ENCODE measurements around the gene GSTA3. TPM values are rescaled to one million over a fixed set of nuclear protein-coding genes. Genes with fewer than 3 reads are reported as not detected.

GSTA3 gene
- total RNA-seq (not detected), polyA plus RNA-seq (not detected)

DNA sequence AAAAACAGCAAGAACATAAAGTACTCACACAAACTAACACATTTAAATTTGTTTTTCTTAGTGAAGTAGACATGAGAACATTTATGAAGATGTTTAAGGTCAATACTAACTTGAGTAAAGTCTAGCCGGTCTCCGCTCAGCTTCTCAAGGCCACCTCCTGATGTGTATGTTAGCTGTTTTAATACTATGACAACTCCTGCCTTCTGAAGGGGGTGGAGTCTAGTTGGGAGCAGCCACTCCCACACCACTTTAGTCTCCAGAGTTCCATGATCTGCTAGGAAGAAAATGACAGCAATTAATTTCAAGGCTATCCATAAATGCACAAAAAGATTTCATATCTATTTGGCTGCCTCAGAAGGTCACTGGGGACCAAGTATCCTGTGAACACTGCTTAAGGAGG lies at the start of gene GSTA3:
TSS of gene GSTA3 (minus strand) at position 168 of the 400 bp plus-strand sequence. CDS start 3,864 bp downstream, outside the sequence.
- 66 to 79% methylated on average over 2 of the region's 2 CpGs for WGBS, 2 donors
- TF ChIP-seq POLR2A (IDR thresholded peaks at IDR 0.05) (no peak), EP300 (IDR thresholded peaks at IDR 0.05) (no peak), POLR2AphosphoS5 (IDR thresholded peaks at IDR 0.05) (no peak)
- TF ChIP-seq, protein P1, sequence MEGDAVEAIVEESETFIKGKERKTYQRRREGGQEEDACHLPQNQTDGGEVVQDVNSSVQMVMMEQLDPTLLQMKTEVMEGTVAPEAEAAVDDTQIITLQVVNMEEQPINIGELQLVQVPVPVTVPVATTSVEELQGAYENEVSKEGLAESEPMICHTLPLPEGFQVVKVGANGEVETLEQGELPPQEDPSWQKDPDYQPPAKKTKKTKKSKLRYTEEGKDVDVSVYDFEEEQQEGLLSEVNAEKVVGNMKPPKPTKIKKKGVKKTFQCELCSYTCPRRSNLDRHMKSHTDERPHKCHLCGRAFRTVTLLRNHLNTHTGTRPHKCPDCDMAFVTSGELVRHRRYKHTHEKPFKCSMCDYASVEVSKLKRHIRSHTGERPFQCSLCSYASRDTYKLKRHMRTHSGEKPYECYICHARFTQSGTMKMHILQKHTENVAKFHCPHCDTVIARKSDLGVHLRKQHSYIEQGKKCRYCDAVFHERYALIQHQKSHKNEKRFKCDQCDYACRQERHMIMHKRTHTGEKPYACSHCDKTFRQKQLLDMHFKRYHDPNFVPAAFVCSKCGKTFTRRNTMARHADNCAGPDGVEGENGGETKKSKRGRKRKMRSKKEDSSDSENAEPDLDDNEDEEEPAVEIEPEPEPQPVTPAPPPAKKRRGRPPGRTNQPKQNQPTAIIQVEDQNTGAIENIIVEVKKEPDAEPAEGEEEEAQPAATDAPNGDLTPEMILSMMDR (IDR thresholded peaks at IDR 0.05): no peak
- Histone ChIP-seq H3K4me1 (no peaks in the 10 kb centered on the region), H3K9me3 (no peaks in the 10 kb centered on the region), H3K4me3 (no peak within 1 kb of the TSS), H3K27me3 (no peaks in the 10 kb centered on the region), H3K36me3 (no peaks in the 10 kb centered on the region), H3K27ac (no peak within 1 kb of the TSS)
- intact Hi-C loops (cut with DNase I): no loop called here
- no peak for DNase-seq

DNA sequence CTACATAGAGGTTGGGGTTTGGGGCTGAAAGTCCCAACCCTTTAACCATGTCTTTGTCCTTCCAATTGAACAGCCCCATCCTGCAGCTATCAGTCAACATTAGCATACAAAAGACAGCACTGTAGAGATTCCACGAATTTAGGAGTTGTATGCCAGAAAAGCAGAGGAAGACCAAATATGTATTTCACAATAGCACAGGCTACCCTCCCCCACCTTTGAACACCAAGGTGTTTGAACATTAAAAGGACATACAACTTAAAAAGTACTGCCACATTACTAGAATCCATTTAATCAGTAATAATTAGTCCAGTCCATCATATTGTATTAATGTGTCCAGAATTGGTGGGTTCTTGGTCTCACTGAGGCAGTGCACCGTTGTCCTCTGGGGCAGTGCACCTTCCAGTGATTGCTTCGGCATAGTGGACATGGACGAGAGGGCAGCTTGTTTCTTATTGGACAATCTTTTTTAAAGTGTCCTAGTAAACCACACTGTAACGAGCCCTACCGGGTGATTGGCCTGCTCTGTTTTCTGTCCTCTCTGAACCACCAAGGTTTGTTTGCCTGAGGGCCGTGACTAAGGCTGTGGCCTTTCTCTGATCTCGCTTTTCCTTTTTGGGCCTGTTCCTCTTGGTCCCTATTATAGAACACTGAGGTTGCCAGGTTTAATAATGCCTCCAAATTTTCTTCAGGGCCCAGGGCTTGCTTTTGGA lies 49.2 kb upstream of the GSTA3 start:
- no peak for DNase-seq
- Histone ChIP-seq H3K4me3 (no peak overlapping the region), H3K4me1 (no peaks in the 10 kb centered on the region), H3K36me3 (no peaks in the 10 kb centered on the region), H3K9me3 (no peaks in the 10 kb centered on the region), H3K27me3 (no peaks in the 10 kb centered on the region), H3K27ac (no peak overlapping the region)
- TF ChIP-seq, protein P1 (IDR thresholded peaks at IDR 0.05): no peak
- no peak for TF ChIP-seq POLR2A (IDR thresholded peaks at IDR 0.05)
- no peak for TF ChIP-seq POLR2AphosphoS5 (IDR thresholded peaks at IDR 0.05)
- no peak for TF ChIP-seq EP300 (IDR thresholded peaks at IDR 0.05)
- WGBS, 2 donors: 73 to 80% methylated on average over 8 of the region's 8 CpGs
- intact Hi-C loops (cut with DNase I): no loop called here

DNA sequence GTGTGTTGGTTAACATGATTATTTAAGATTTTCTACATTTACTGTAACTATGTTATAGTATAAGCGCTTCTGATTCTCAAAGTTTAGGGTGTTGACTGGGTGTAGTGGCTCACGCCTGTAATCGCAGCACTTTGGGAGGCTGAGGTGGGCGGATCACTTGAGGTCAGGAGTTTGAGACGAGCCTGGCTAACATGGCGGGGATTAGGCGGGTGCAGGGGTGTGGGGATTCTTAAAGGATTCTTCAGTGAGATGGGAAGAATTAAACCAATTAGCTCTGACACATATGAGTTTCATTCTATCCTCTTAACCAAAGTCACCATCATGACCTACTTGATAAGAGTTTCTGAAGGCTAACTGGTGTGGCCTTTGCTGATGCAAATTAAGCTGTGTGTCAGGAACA lies 46.4 kb upstream of the GSTA3 start:
- no peaks in the 10 kb centered on the region for H3K36me3 ChIP-seq
- WGBS, 2 donors: 82 to 96% methylated on average over 7 of the region's 7 CpGs
- no peaks in the 10 kb centered on the region for H3K27me3 ChIP-seq
- no peaks in the 10 kb centered on the region for H3K4me1 ChIP-seq
- DNase-seq: no peak
- no peaks in the 10 kb centered on the region for H3K9me3 ChIP-seq
- H3K27ac ChIP-seq: no peak overlapping the region
- TF ChIP-seq POLR2AphosphoS5 (IDR thresholded peaks at IDR 0.05) (no peak), POLR2A (IDR thresholded peaks at IDR 0.05) (no peak), EP300 (IDR thresholded peaks at IDR 0.05) (no peak)
- TF ChIP-seq, protein P1 (IDR thresholded peaks at IDR 0.05): no peak
- no peak overlapping the region for H3K4me3 ChIP-seq
- intact Hi-C loops (cut with DNase I): no loop called here

DNA sequence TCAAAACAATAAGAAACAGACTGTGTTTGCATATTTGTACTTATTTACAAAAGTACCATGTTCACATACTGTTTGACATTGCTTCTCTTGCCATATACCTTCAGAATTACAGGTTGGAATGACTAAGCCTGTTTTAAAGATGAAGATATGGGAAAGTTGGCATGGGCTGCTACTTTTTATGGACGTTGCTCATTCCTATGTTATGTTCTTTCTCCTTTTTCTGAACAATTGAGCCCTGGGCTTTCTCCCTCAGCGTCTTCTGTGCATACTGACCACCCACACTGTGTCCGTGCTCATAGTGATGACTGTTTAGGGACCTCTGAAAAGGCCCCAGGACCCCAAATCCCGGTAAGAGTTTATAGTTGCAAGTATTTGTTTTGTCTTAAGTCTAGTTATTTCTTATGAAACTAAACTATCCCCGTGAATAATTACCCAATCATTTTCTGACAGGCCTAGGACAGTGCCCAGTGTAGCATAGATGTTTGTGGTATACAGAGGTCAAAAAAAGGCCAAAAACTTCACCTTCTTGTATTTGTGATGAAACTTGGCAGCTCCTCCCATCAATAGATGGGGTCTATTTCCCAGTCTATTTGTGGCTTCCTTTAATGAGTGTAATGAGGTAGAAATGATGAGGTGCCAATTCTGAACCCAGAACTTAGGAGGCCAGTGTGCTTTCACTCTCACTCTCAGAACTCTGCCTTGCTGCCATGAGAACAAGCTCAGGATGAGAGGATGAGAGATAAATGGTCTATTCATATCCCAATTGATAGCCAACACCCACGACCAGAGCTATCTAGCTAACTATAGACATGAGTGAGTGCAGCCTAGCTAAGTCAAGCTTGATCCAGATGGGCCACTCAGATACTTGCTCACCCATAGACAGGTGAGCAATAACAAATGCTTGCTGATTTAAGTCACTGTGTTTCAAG lies 44.7 kb upstream of the GSTA3 start:
- H3K36me3 ChIP-seq: no peaks in the 10 kb centered on the region
- no peak overlapping the region for H3K4me3 ChIP-seq
- no peak for DNase-seq
- intact Hi-C loops (cut with DNase I): no loop called here
- TF ChIP-seq POLR2AphosphoS5 (IDR thresholded peaks at IDR 0.05): no peak
- TF ChIP-seq, protein P1 (IDR thresholded peaks at IDR 0.05): no peak
- TF ChIP-seq EP300 (IDR thresholded peaks at IDR 0.05): no peak
- no peak for TF ChIP-seq POLR2A (IDR thresholded peaks at IDR 0.05)
- H3K27me3 ChIP-seq: no peaks in the 10 kb centered on the region
- no peak overlapping the region for H3K27ac ChIP-seq
- no peaks in the 10 kb centered on the region for H3K4me1 ChIP-seq
- no peaks in the 10 kb centered on the region for H3K9me3 ChIP-seq
- WGBS, 2 donors: 73% methylated on average over 6 of the region's 6 CpGs

Data from sigmoid colon (tissue), 7 donors.